Measurements from ENCODE around the gene LINC01488.

Gene LINC01488

GRCh38 chr11:69479591-69480271, 1.7 kb upstream of the LINC01488 start:
- DNase-seq, result no peak

GRCh38 chr11:69480547-69481392, 693 bp upstream of the LINC01488 start:
- DNase-seq, result no peak

- no peak for DNase-seq
These were observed 859 bp downstream of the LINC01488 start for GRCh38 chr11:69482322-69482721.

GRCh38 chr11:69483170-69483569, 1.7 kb downstream of the LINC01488 start:
- no peak for DNase-seq

GRCh38 chr11:69483691-69484426, 2.4 kb downstream of the LINC01488 start:
- DNase-seq, result no peak

- DNase-seq, result no peak
These were observed 3.2 kb downstream of the LINC01488 start for GRCh38 chr11:69484427-69485259.

- DNase-seq, result no peak
These were observed 4.0 kb downstream of the LINC01488 start for GRCh38 chr11:69485337-69486041.

- no peak for DNase-seq
These were observed 4.8 kb downstream of the LINC01488 start for GRCh38 chr11:69486056-69486772.

GRCh38 chr11:69486773-69487291, 5.4 kb downstream of the LINC01488 start:
- DNase-seq, result no peak

- DNase-seq, result no peak
These were observed 5.9 kb downstream of the LINC01488 start for GRCh38 chr11:69487391-69487790.

GRCh38 chr11:69487849-69488542, 6.5 kb downstream of the LINC01488 start:
- no peak for DNase-seq

- DNase-seq, result no peak
These were observed 7.1 kb downstream of the LINC01488 start for GRCh38 chr11:69488543-69488940.

- DNase-seq, result no peak
These were observed 7.7 kb downstream of the LINC01488 start for GRCh38 chr11:69489031-69489745.

GRCh38 chr11:69489746-69490365, 8.4 kb downstream of the LINC01488 start:
- DNase-seq, result no peak

- DNase-seq, result no peak
These were observed 9.1 kb downstream of the LINC01488 start for GRCh38 chr11:69490516-69490915.

GRCh38 chr11:69491071-69492031, 9.9 kb downstream of the LINC01488 start:
- DNase-seq, result no peak

GRCh38 chr11:69492201-69492991, 10.9 kb downstream of the LINC01488 start:
- no peak for DNase-seq
